Measurements from ENCODE around the gene ZNF276.
"Not testable (repeated sequence)": the region's sequence is repeated elsewhere in the genome, so short reads cannot be mapped to it uniquely, and the experiment has no call there.

The ZNF276 gene

DNA sequence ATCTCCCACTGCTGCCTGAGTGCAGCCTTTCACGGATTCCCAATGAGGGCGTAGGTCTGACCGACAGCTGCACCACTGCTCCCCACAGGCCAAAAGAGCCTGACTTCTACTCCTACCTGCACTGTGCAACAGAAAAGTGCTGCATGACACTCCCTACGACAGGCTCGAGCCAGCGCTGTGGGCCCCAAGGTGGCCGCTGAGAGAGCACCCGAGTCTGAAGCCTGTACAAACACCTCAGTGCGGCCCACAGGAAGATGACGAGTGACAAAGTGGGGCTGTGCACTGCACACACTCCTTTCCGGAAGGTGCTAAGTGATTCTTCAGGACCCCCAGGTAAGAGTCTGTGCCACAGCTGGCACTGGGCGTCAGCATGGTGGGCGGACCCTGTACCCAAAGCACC lies 53.9 kb downstream of the ZNF276 start:
- Histone ChIP-seq H3K9me3 (ENCODE audit: insufficient read depth, low read length, severe bottlenecking) (no peaks in the 10 kb centered on the region), H4K20me1 (ENCODE audit: insufficient read depth, low read length) (peaks cover 16% of the 10 kb centered on the region), H3K9ac (ENCODE audit: low read depth, low read length) (no peak overlapping the region), H3K36me3 (ENCODE audit: insufficient read depth, low read length) (peaks cover 93% of the 10 kb centered on the region), H3K4me3 (ENCODE audit: low read depth in 1 of 2, low read length in 2 of 2) (no peak overlapping the region), H3K79me2 (ENCODE audit: insufficient read depth, low read length) (peaks cover 5% of the 10 kb centered on the region; the same call in 1 of the 2 replicates), H3K4me1 (ENCODE audit: insufficient read depth, low read length) (no peaks in the 10 kb centered on the region), H2AFZ (ENCODE audit: low read depth, low read length) (no peak overlapping the region), H3K27ac (ENCODE audit: low read length) (no peak overlapping the region), H3K27me3 (ENCODE audit: insufficient read depth, low read length, poor library complexity) (no peaks in the 10 kb centered on the region), H3K4me2 (ENCODE audit: insufficient read depth, low read length) (no peak overlapping the region)
- TF ChIP-seq EZH2 (IDR thresholded peaks at IDR 0.05; ENCODE audit: borderline replicate concordance, low read depth, low read length, severe bottlenecking): no peak
- TF ChIP-seq CTCF (IDR thresholded peaks at IDR 0.05; ENCODE audit: borderline replicate concordance, extremely low read depth, low read length, poor library complexity, severe bottlenecking): no peak
- DNase-seq (no peak), ATAC-seq (ENCODE audit: insufficient read depth, low read depth) (no peak)

DNA sequence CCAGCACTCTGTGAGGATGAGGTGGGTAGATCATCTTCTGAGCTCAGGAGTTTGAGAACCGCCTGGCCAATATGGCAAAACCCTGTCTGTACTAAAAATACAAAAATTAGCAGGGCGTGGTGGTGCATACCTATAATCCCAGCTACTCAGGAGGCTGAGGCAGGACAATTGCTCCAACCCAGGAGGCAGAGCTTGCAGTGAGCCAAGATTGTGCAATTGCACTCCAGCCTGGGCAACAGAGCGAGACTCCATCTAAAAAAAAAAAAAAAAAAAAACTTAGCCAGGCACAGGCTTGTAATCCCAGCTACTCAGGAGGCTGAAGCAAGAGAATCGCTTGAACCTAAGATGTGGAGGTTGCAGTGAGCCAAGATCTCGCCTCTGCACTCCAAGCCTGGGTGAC lies 56.9 kb downstream of the ZNF276 start:
- H3K4me1 ChIP-seq (ENCODE audit: insufficient read depth, low read length); H3K27me3 ChIP-seq (ENCODE audit: insufficient read depth, low read length, poor library complexity); H3K79me2 ChIP-seq (ENCODE audit: insufficient read depth, low read length); H3K9me3 ChIP-seq (ENCODE audit: insufficient read depth, low read length, severe bottlenecking); H2AFZ ChIP-seq (ENCODE audit: low read depth, low read length); H3K27ac ChIP-seq (ENCODE audit: low read length); ATAC-seq (ENCODE audit: insufficient read depth, low read depth); H3K4me3 ChIP-seq (ENCODE audit: low read depth in 1 of 2, low read length in 2 of 2); H3K4me2 ChIP-seq (ENCODE audit: insufficient read depth, low read length); H4K20me1 ChIP-seq (ENCODE audit: insufficient read depth, low read length); DNase-seq; H3K9ac ChIP-seq (ENCODE audit: low read depth, low read length): not testable (repeated sequence)
- peaks cover 86% of the 10 kb centered on the region for H3K36me3 ChIP-seq (ENCODE audit: insufficient read depth, low read length)

- H3K36me3 ChIP-seq (ENCODE audit: insufficient read depth, low read length): peaks cover 86% of the 10 kb centered on the region
- TF ChIP-seq CTCF (IDR thresholded peaks at IDR 0.05; ENCODE audit: borderline replicate concordance, extremely low read depth, low read length, poor library complexity, severe bottlenecking): no peak
- TF ChIP-seq EZH2 (IDR thresholded peaks at IDR 0.05; ENCODE audit: borderline replicate concordance, low read depth, low read length, severe bottlenecking): no peak
- no peak for ATAC-seq (ENCODE audit: insufficient read depth, low read depth)
Measured at GRCh38 chr16:89779231-89779908, 58.0 kb downstream of the ZNF276 start.

GRCh38 chr16:89779909-89780305 lies 58.6 kb downstream of the ZNF276 start:
- no peaks in the 10 kb centered on the region for H3K9me3 ChIP-seq (ENCODE audit: insufficient read depth, low read length, severe bottlenecking)
- DNase-seq (no peak), ATAC-seq (ENCODE audit: insufficient read depth, low read depth) (no peak)
- no peaks in the 10 kb centered on the region for H3K27me3 ChIP-seq (ENCODE audit: insufficient read depth, low read length, poor library complexity)
- H3K79me2 ChIP-seq (ENCODE audit: insufficient read depth, low read length): peaks cover 5% of the 10 kb centered on the region; the same call in 1 of the 2 replicates
- H3K9ac ChIP-seq (ENCODE audit: low read depth, low read length): no peak overlapping the region
- peaks cover 88% of the 10 kb centered on the region for H3K36me3 ChIP-seq (ENCODE audit: insufficient read depth, low read length)
- no peak for TF ChIP-seq EZH2 (IDR thresholded peaks at IDR 0.05; ENCODE audit: borderline replicate concordance, low read depth, low read length, severe bottlenecking)
- no peak for TF ChIP-seq CTCF (IDR thresholded peaks at IDR 0.05; ENCODE audit: borderline replicate concordance, extremely low read depth, low read length, poor library complexity, severe bottlenecking)
- peaks cover 7% of the 10 kb centered on the region for H4K20me1 ChIP-seq (ENCODE audit: insufficient read depth, low read length)
- no peak overlapping the region for H2AFZ ChIP-seq (ENCODE audit: low read depth, low read length)
- H3K4me3 ChIP-seq (ENCODE audit: low read depth in 1 of 2, low read length in 2 of 2): no peak overlapping the region
- no peak overlapping the region for H3K27ac ChIP-seq (ENCODE audit: low read length)
- no peaks in the 10 kb centered on the region for H3K4me1 ChIP-seq (ENCODE audit: insufficient read depth, low read length)
- no peak overlapping the region for H3K4me2 ChIP-seq (ENCODE audit: insufficient read depth, low read length)

More at GRCh38 chr16:89779231-89779908, 58.0 kb downstream of the ZNF276 start:
- H2AFZ ChIP-seq (ENCODE audit: low read depth, low read length): no peak overlapping the region
- no peaks in the 10 kb centered on the region for H3K27me3 ChIP-seq (ENCODE audit: insufficient read depth, low read length, poor library complexity)
- H3K4me1 ChIP-seq (ENCODE audit: insufficient read depth, low read length): no peaks in the 10 kb centered on the region
- H3K9ac ChIP-seq (ENCODE audit: low read depth, low read length): no peak overlapping the region
- H3K79me2 ChIP-seq (ENCODE audit: insufficient read depth, low read length): peaks cover 5% of the 10 kb centered on the region; the same call in 1 of the 2 replicates
- no peak overlapping the region for H3K27ac ChIP-seq (ENCODE audit: low read length)
- peaks cover 7% of the 10 kb centered on the region for H4K20me1 ChIP-seq (ENCODE audit: insufficient read depth, low read length)
- H3K4me3 ChIP-seq (ENCODE audit: low read depth in 1 of 2, low read length in 2 of 2): no peak overlapping the region
- no peaks in the 10 kb centered on the region for H3K9me3 ChIP-seq (ENCODE audit: insufficient read depth, low read length, severe bottlenecking)
- no peak for DNase-seq
- H3K4me2 ChIP-seq (ENCODE audit: insufficient read depth, low read length): no peak overlapping the region
